Astrocyte of the spinal cord (primary cell): ENCODE data around the gene CLASP1.

Source experiments
- DNase-seq: peaks from one replicate; pipeline ENCODE4 v3.0.0; 2011; ENCODE audit warnings: low read depth, low spot score
- H3K4me3 ChIP-seq: 2 replicates; pipeline ENCODE4 v1.5.1; 2011; ENCODE audit warnings: low read depth, mild to moderate bottlenecking, low read length, moderate library complexity
- in situ Hi-C: cut with HindIII; loops from 2 replicates; pipeline ENCODE4 v1.10.0; 2017; ENCODE audit warnings: low sequenced_read_pairs
- TF ChIP-seq, protein P1 (sequence below): IDR thresholded peaks from 2 replicates; pipeline ENCODE4 v1.5.1; 2012; ENCODE audit warnings: low read depth, mild to moderate bottlenecking, low read length, inconsistent platforms

CLASP1 gene

DNA sequence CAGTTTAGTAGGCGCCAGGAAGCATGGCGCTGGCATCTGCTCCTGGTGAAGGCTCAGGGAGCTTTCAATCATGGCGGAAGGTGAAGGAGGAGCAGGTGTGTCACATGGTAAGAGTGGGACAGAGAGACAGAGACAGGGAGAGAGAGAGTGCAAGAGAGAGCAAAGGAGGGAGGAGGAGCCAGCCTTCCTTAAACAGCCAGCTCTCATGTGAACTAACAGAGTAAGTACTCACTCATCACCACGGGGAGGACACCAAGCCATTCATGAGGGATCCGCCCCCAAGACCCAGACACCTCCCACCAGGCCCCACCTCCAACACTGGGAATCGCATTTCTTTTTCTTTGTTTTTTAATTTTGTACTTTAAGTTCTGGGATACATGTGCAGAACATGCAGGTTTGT lies 40.8 kb upstream of the CLASP1 start:
- DNase-seq = no peak
- TF ChIP-seq, protein P1, sequence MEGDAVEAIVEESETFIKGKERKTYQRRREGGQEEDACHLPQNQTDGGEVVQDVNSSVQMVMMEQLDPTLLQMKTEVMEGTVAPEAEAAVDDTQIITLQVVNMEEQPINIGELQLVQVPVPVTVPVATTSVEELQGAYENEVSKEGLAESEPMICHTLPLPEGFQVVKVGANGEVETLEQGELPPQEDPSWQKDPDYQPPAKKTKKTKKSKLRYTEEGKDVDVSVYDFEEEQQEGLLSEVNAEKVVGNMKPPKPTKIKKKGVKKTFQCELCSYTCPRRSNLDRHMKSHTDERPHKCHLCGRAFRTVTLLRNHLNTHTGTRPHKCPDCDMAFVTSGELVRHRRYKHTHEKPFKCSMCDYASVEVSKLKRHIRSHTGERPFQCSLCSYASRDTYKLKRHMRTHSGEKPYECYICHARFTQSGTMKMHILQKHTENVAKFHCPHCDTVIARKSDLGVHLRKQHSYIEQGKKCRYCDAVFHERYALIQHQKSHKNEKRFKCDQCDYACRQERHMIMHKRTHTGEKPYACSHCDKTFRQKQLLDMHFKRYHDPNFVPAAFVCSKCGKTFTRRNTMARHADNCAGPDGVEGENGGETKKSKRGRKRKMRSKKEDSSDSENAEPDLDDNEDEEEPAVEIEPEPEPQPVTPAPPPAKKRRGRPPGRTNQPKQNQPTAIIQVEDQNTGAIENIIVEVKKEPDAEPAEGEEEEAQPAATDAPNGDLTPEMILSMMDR = no peak
- H3K4me3 ChIP-seq = no peak overlapping the region
- in situ Hi-C loops = no loop called here

DNA sequence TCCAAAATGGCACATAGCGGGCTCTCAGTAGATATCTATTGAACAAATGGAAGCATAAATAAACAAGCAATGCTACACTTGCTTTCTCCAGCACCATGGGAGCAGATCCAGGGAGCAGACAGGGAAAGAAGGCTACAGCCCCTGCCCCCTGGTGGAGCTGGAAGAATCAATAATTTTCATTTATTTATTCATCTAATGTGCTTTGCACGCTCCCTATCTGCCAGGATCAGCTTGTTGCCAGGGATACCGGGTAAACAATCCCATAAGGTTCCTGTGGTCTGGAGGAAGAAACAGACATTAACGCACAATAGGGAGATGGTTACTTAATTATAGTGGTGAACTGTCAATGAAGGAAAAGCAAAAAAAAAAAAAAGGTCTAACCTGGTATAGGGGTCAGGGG lies 40.1 kb upstream of the CLASP1 start:
- in situ Hi-C loops = no loop called here
- DNase-seq = peak; percentile 52
- H3K4me3 ChIP-seq = no peak overlapping the region
- TF ChIP-seq, protein P1 = peak; percentile 40

DNA sequence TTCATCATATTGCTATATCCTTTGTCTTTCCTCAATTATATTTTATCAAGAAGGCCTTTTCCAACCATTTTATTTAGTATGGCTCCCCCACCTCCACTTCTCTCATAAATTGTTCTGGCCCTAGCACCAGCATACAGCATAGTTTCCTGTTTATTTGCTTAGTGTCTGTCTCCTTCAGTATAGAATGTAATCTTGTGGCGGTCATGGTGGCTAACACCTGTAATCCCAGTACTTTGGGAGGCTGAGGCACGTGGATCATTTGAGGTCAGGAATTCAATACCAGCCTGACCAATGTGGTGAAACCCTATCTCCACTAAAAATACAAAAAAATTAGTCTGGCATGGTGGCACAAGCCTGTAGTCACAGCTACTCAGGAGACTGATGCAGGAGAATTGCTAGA lies 39.6 kb upstream of the CLASP1 start:
- no peak for DNase-seq
- H3K4me3 ChIP-seq = no peak overlapping the region
- in situ Hi-C loops = no loop called here
- TF ChIP-seq, protein P1 = no peak

- no peak for DNase-seq
- no peak overlapping the region for H3K4me3 ChIP-seq
- TF ChIP-seq, protein P1 = no peak
- in situ Hi-C loops = no loop called here
Observed at GRCh38 chr2:121686902-121687301, 37.6 kb upstream of the CLASP1 start.

- in situ Hi-C loops = no loop called here
- TF ChIP-seq, protein P1 = no peak
Observed at GRCh38 chr2:121686218-121686617, 37.0 kb upstream of the CLASP1 start.

DNA sequence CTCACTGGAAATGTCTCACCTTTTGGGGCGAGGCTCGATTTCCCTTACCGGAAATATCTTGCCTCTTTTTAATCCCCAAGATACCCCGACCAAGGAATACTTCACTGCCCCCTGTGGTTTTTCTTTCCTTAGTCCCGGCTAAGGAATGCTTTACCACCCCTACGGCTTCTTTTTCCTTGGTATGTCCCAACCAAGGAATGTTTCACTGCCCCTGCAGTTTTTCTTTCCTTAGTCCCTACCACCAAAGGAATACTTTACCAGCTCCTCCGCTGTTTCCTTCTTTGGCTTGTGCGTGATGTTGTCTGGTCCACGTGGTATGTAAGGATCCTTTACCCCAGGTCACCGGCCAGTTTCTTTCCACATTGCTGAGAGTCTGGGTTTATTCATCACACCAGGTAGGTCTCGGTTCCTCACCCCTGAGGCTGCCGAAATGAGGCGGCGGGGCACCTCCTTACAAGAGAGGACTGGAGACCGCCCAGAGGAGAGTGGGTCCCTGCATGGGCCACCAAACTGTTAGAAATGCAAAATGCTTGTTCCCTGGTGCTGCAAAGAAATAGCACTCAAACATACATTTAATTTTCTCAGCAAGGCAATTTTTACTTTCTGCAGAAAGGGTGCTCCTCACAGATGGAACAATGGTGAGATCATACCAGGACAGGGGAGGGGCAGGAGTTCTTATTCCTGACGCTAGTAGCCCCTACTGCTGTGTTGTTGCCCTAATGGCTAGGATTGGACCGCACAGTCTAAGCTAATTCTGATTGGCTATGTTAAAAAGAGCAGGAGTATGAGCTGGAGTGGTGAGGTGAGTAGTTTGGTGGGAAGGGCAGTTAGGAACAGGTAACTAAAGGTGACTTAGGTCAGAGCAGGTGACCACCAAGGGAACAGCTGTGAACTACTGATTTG lies 33.4 kb upstream of the CLASP1 start:
- TF ChIP-seq, protein P1 = no peak
- in situ Hi-C loops = no loop called here
- H3K4me3 ChIP-seq = no peak overlapping the region
- no peak for DNase-seq

More at GRCh38 chr2:121686218-121686617, 37.0 kb upstream of the CLASP1 start:
- H3K4me3 ChIP-seq = no peak overlapping the region
- no peak for DNase-seq
